A375 (cell line): ENCODE data around the gene MARCHF9. TPM values are rescaled to one million over a fixed set of nuclear protein-coding genes. Genes with fewer than 3 reads are reported as not detected.

Experiments
- small RNA-seq: library from RNA; depleted of rRNA; stranded (forward); fragments of <200 nt; gene quantifications from one replicate; pipeline ENCODE3, GENCODE V24; 2014
- total RNA-seq: library from RNA; depleted of rRNA; stranded (reverse); fragments of >200 nt; shearing (Covaris generic); gene quantifications from 2 replicates; pipeline ENCODE4 v1.2.3, GENCODE V29; 2014; rRNA removed

The MARCHF9 gene
- total RNA-seq, result 10.2 and 11.7 TPM in 2 replicates

DNA sequence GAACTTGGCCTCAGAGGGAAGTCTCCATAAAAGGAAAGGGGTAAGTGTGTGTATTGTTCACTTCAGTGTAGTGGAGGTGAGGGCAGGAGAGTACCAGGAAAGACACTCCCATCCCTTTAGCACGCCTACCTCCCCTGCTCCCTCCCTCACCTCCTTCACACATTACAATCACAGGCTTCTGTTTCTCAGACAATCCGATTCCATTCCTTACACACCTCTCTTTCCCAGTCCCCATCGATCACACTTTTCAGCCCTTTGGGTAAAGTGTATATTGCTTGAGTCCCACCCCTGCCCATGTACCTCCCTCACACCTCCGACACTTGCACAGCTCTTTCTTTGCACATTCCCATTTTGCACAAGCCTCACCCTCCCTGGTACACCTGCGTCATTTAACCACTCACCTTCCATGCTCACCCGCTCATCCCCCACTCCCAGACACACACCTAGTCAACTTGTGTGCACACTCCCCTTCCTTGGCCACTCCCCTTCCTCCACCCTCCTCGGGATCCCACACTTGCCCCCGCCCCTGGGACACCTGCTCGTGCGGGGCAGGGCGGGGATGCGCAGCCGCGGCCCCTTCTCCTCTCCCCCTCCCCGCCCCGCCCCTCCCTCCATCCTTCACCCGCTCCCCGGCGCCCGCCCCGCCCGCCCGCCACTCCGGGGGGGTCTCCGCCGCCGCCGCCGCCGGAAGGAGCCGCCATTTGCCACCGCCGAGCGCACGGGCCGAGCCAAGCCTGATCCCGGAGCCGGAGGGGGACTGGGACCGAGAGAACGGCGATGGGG is at the start of gene MARCHF9:
Gene MARCHF9, plus strand, starts transcription at position 693 of the 783 bp plus-strand sequence. CDS start 426 bp downstream, outside the sequence.

DNA sequence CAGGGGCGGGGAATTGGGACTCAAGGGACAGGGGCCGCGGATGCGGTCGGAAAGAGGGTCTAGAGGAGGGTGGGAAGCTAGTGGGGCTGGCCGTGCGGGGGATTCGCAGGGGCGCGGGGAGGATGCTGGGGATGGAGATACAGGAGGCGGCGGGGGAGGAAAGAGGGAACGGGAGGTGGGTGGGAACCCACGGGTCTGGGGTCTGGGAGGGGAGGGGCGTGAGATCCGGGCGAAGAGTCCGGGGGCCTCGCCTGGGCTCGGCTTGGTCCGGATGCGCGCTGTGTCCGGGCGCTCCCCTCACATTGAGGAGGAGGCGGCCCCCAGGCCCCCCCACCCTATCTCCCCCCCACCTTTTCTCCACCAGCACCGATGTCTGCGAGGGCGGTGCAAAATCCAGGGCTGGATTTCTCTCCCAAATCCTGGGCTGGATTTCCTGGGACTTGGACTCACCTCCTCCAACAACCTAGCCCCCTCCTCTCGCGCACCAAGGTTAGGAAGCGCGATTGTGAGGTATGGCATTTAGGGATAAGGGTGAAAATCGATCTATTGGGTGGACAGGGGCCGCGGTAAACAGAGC is 16.2 kb upstream of the MARCHF9 start, which contains the start of gene AGAP2:
Gene AGAP2, minus strand, starts transcription at position 82 of the 577 bp plus-strand sequence. CDS start 496 bp downstream, outside the sequence.

GRCh38 chr12:57744777-57745484 is 10.0 kb upstream of the MARCHF9 start, which contains the start of gene TSPAN31:
TSS of gene TSPAN31 (plus strand) at chr12:57745039. CDS start at chr12:57745155, 116 bp downstream.

GRCh38 chr12:57751788-57752667 is 2.9 kb upstream of the MARCHF9 start, which contains the start of gene CDK4:
TSS of gene CDK4 (minus strand) at chr12:57752310. CDS start at chr12:57751717, 593 bp downstream.

GRCh38 chr12:57766464-57767304 is 11.8 kb downstream of the MARCHF9 start, which contains the start of gene CYP27B1:
TSS of gene CYP27B1 (minus strand) at chr12:57767078. CDS start at chr12:57767041, 37 bp downstream.

DNA sequence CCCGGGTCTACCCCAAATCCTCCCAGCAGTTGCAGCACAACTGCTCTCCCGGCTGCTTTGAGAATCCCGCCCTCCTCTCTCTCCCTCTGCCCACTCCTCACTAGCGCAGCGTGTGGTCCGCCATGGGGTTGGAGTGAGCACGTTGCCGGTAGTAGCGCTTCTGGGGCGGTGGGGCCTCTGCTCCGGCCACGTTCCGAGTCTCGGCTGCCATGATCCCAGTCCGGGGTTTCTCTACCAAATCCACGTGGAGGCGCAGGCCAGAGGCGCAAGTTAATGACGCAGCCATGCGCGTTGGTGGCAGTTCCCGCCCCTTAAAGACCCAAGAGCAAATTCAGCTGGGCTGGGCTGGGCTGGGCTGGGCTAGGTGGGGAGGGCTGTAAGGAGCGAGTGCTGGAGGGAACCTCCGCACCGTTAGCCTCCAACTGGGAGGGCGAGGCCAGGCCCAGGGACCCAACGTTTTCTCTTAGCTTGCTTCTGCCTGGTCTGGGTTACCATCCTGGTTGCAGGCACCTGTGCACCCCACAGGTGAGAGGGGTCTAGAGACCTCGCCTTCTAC is 17.0 kb downstream of the MARCHF9 start, which contains the start of gene METTL1:
Gene METTL1, minus strand, starts transcription at position 233 of the 556 bp plus-strand sequence. Its CDS starts 22 bp downstream, at position 211.

DNA sequence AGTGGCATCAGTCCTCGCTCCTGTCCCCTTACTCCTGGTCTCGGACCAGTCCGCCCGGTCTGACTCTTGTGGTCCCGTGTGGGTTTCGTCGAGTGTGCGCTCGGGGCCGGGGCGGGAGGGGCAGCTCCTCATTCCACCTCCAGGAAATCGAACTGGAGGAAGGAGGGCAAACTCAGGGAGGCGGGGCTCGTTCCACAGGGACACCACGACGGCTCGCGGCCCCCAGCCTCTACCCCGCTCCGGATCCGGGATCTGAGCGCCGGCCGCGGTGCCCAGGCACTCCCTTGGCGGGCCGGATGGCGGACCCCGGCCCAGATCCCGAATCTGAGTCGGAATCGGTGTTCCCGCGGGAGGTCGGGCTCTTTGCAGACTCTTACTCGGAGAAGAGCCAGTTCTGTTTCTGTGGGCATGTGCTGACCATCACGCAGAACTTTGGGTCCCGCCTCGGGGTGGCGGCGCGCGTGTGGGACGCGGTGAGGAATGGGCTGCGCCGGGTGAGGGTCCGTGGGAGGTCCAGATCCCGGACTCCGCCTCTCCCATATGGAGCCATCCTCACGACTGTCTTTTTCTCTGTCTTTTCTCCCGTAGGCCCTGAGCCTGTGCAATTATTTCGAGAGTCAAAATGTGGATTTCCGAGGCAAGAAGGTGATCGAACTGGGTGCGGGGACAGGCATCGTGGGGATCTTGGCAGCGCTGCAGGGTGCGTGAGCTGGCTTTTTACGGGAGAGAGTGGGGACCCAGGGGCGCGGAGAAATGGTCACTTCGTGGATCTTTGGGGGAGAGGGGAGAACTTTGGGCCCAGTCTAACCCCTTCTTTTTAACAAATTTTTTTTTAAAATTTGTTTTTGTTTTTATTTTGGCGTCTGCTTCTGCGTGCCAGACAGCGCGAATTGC is 17.8 kb downstream of the MARCHF9 start, which contains the start of gene EEF1AKMT3:
Gene EEF1AKMT3, plus strand, starts transcription at position 186 of the 894 bp plus-strand sequence. Its CDS starts 111 bp downstream, at position 297.

DNA sequence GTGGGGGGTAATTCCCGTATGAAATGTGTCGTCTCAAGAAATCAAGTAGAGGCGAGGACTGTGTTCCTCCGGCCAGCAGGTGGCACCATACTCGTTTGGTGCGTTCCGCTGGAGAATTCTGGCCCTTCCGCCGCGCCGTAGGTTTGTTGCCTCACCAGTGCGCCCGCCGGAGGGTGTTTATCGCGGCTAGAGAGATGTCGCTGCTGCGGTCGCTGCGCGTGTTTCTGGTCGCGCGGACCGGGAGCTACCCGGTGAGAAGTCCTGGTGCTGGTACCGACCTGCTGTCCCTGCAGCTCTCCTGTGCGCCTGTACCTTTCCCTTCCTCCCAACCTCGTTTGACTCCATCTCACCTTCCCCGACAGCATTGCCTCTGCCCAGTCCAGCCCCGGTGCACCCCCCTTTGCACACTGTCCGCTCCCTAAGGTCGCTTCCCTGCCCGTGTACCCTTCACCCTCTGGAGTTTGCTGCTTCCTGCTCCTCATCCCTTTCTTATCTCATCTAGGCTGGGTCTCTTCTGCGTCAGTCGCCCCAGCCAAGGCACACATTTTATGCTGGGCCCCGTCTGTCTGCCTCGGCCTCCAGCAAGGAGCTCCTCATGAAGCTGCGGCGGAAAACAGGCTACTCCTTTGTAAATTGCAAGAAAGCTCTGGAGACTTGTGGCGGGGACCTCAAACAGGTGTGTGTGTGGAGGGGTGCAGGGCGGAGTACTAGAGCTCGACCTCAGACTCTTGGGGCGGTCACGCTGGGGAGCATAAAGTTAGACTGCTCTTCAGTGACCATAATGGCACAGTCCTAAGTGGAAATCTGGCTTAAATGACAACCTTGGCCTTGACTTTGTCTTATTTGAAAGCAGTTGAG is 27.9 kb downstream of the MARCHF9 start, which contains the start of gene TSFM:
Gene TSFM, plus strand, starts transcription at position 180 of the 858 bp plus-strand sequence. Its CDS starts 15 bp downstream, at position 195.

Small RNA genes within 50 kb of the gene (small RNA-seq; reads per million reads assigned to genes)
- not detected for gene RNU6-1083P

Other genes starting within 250 kb of the MARCHF9 start
- gene DDIT3, start 234.6 kb upstream of the MARCHF9 start, total RNA-seq, result 58.1 and 66.1 TPM in 2 replicates
- 13.7 and 25.7 TPM in 2 replicates for gene MBD6, start 232.3 kb upstream of the MARCHF9 start, total RNA-seq
- 75.2 and 76.3 TPM in 2 replicates for gene DCTN2, start 207.9 kb upstream of the MARCHF9 start, total RNA-seq
- gene KIF5A, start 205.1 kb upstream of the MARCHF9 start, total RNA-seq, result 0.41 and 0.58 TPM in 2 replicates
- gene PIP4K2C, start 163.9 kb upstream of the MARCHF9 start, total RNA-seq, result 23.7 and 30.1 TPM in 2 replicates
- gene DTX3, start 150.3 kb upstream of the MARCHF9 start, total RNA-seq, result 28.2 and 32.4 TPM in 2 replicates
- gene ARHGEF25, start 143.7 kb upstream of the MARCHF9 start, total RNA-seq, result 22.6 and 46.8 TPM in 2 replicates
- gene B4GALNT1, start 121.9 kb upstream of the MARCHF9 start, total RNA-seq, result 25.6 and 26.7 TPM in 2 replicates
- gene OS9, start 61.0 kb upstream of the MARCHF9 start, total RNA-seq, result 135 and 140 TPM in 2 replicates
- gene AGAP2, start 16.4 kb upstream of the MARCHF9 start, total RNA-seq, result 2.1 and 2.3 TPM in 2 replicates
- 36.1 and 40.0 TPM in 2 replicates for gene TSPAN31, start 10.1 kb upstream of the MARCHF9 start, total RNA-seq
- 322 and 387 TPM in 2 replicates for gene CDK4, start 2.8 kb upstream of the MARCHF9 start, total RNA-seq
- 16.1 and 17.0 TPM in 2 replicates for gene CYP27B1, start 12.0 kb downstream of the MARCHF9 start, total RNA-seq
- 24.6 and 27.6 TPM in 2 replicates for gene METTL1, start 17.0 kb downstream of the MARCHF9 start, total RNA-seq
- 3.0 and 3.3 TPM in 2 replicates for gene EEF1AKMT3, start 17.5 kb downstream of the MARCHF9 start, total RNA-seq
- gene TSFM, start 27.7 kb downstream of the MARCHF9 start, total RNA-seq, result 49.7 and 53.0 TPM in 2 replicates
- gene AVIL, start 63.6 kb downstream of the MARCHF9 start, total RNA-seq, result 0.72 and 1.6 TPM in 2 replicates
- 52.2 and 52.6 TPM in 2 replicates for gene CTDSP2, start 91.6 kb downstream of the MARCHF9 start, total RNA-seq
- gene ATP23, start 186.5 kb downstream of the MARCHF9 start, total RNA-seq, result 8.8 and 10.5 TPM in 2 replicates